ENCODE data around the gene TPRN.

TPRN gene

DNA sequence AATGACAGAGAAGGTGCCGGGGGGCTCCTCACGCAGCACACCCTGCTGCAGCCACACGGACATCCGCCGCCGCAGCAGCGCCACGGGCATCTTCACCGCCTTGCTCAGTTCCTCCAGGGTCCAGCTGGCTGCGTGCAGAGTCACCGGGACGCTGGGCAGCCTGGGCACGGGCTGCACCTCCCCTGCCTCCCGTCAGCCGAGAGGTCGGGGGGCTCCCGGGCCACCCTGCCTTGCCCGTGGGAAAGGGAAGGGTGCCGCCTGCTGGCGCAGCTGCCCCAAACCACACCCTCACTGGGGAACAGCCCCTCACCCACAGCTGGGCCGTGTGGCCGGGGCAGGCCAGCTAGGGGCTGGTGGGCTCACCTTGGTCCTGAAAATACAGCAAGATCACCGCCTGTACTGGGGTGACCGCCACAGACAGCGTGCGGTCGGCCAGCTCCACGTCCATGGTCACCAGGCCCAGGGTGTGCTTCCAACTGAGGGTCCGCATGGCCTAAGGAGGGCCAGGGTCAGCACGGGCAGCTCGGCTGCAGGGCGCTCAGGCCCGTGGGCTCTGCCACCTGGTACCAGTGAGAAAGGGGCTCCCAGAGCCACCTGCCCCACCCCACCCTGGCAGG is 25.1 kb downstream of the TPRN start:
- H3K9ac ChIP-seq (ENCODE audit: low read length), result no peak overlapping the region
- peaks cover 2% of the 10 kb centered on the region for H3K27me3 ChIP-seq (ENCODE audit: insufficient read depth, low read length, poor library complexity)
- H2BK15ac ChIP-seq (replicated peaks; ENCODE audit: low read depth), result no peak overlapping the region
- H3K27ac ChIP-seq (ENCODE audit: low read depth, low read length), result no peak overlapping the region
- no peaks in the 10 kb centered on the region for H3K4me1 ChIP-seq (ENCODE audit: control insufficient read depth, low read depth, low read length)
- no peak overlapping the region for H3K4me3 ChIP-seq (ENCODE audit: low read length)
- H2BK5ac ChIP-seq (ENCODE audit: low read length), result no peak overlapping the region
- H4K5ac ChIP-seq (ENCODE audit: low read length), result no peak overlapping the region
- H2BK120ac ChIP-seq (ENCODE audit: low read depth, low read length), result no peak overlapping the region
- no peaks in the 10 kb centered on the region for H3K36me3 ChIP-seq (ENCODE audit: control insufficient read depth, insufficient read depth, low read length)
- DNase-seq, result no peak
- no peak overlapping the region for H3K4ac ChIP-seq (ENCODE audit: low read depth, low read length)
- H3K23ac ChIP-seq (ENCODE audit: low read length), result no peak overlapping the region
- no peak overlapping the region for H4K8ac ChIP-seq (ENCODE audit: low read depth, low read length)
- H3K4me2 ChIP-seq (ENCODE audit: low read length), result no peak overlapping the region
- H3K56ac ChIP-seq (ENCODE audit: low read length), result no peak overlapping the region
- no peaks in the 10 kb centered on the region for H3K79me1 ChIP-seq (ENCODE audit: low read length)
- no peaks in the 10 kb centered on the region for H3K79me2 ChIP-seq (ENCODE audit: control insufficient read depth, insufficient read depth, low read length)
- WGBS (ENCODE audit: extremely low coverage, insufficient coverage, low lambda C conversion rate), result no CpG with 5 or more reads among the region's 33 CpGs
- no peak overlapping the region for H3K18ac ChIP-seq (ENCODE audit: low read length)
- H2AK5ac ChIP-seq (ENCODE audit: low read length), result no peak overlapping the region

DNA sequence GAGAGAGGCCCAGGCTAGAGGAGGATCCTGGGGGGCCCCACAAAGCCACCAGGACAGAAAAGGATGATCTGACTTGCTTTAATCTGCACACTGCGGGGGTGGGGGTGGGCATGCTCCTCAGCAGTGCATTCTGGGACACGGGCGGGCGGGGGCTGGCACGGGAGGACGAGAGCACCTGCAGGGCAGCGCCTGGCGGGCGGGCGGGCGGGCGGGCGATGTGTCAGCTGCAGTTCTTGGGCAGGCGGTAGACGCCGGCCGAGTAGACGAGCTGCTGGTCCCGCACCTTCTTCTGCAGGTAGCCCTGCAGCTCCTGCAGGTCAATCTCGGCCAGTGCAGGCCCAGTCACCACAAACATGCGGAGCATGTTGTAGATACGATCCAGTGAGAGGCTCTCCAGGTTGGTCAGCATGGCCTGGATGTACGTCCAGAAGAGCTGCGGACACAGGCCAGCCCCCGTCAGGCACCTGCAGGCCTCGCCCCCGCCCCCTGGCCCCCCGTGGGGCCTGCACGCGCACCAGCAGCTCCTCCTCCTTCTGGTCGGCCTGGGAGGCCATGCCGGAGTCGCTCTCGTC is 25.7 kb downstream of the TPRN start:
- no peak overlapping the region for H4K8ac ChIP-seq (ENCODE audit: low read depth, low read length)
- H3K79me1 ChIP-seq (ENCODE audit: low read length), result no peaks in the 10 kb centered on the region
- no peak overlapping the region for H3K23ac ChIP-seq (ENCODE audit: low read length)
- no peak overlapping the region for H3K4me2 ChIP-seq (ENCODE audit: low read length)
- no peak overlapping the region for H3K9ac ChIP-seq (ENCODE audit: low read length)
- DNase-seq, result peak; percentile 51
- WGBS (ENCODE audit: extremely low coverage, insufficient coverage, low lambda C conversion rate), result no CpG with 5 or more reads among the region's 34 CpGs
- no peak overlapping the region for H4K5ac ChIP-seq (ENCODE audit: low read length)
- no peak overlapping the region for H2BK5ac ChIP-seq (ENCODE audit: low read length)
- H3K4me1 ChIP-seq (ENCODE audit: control insufficient read depth, low read depth, low read length), result no peaks in the 10 kb centered on the region
- H3K4me3 ChIP-seq (ENCODE audit: low read length), result no peak overlapping the region
- H3K4ac ChIP-seq (ENCODE audit: low read depth, low read length), result no peak overlapping the region
- no peak overlapping the region for H3K27ac ChIP-seq (ENCODE audit: low read depth, low read length)
- H2AK5ac ChIP-seq (ENCODE audit: low read length), result no peak overlapping the region
- H3K79me2 ChIP-seq (ENCODE audit: control insufficient read depth, insufficient read depth, low read length), result no peaks in the 10 kb centered on the region
- H3K56ac ChIP-seq (ENCODE audit: low read length), result no peak overlapping the region
- H2BK120ac ChIP-seq (ENCODE audit: low read depth, low read length), result no peak overlapping the region
- H3K27me3 ChIP-seq (ENCODE audit: insufficient read depth, low read length, poor library complexity), result peaks cover 6% of the 10 kb centered on the region
- no peak overlapping the region for H2BK15ac ChIP-seq (replicated peaks; ENCODE audit: low read depth)
- H3K18ac ChIP-seq (ENCODE audit: low read length), result no peak overlapping the region
- H3K36me3 ChIP-seq (ENCODE audit: control insufficient read depth, insufficient read depth, low read length), result no peaks in the 10 kb centered on the region

DNA sequence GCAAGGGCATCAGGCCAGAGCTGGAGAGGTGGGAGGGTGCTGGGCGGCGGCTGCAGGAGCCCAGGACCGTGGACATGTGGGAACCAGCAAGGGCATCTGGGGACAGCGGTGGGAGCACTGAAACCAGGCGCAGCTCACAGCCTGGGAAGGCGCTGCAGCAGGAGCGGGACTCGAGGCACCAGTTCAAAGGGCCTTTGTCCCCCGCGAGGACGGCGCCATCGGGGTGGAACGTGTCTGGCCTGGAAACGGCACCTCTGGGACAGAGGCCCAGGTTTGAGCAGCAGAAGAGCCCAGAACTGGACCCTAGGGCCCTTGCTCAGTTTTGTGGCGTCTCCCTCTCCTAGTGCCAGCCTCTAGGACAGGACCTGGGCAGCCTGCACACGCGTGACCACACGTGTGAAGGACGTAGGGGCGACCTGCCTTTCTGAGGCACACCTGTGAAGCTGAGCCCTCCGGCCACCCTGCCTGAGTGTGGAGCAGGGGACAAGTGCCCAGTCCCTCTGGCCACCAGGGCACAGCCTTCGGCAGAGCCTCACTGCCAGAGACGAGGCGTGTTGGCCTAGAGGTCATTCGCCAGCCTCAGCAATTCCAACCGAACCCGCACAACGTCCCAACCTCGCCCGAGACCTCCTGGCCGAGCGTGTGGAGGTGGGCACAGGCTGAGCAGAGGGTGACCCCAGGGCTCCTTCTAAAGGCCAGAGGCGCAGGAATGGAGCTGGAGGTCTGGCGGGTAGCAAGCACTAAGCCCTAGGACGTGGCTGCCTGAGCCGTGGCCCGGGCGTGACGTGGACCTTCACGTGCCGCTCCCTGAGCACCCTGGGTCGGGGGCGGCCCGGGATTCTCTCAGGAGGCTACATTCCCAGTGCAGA is 26.5 kb downstream of the TPRN start:
- WGBS (ENCODE audit: extremely low coverage, insufficient coverage, low lambda C conversion rate), result no CpG with 5 or more reads among the region's 45 CpGs
- Histone ChIP-seq H3K27ac (ENCODE audit: low read depth, low read length) (no peak overlapping the region), H3K4ac (ENCODE audit: low read depth, low read length) (no peak overlapping the region), H3K9ac (ENCODE audit: low read length) (no peak overlapping the region), H2BK5ac (ENCODE audit: low read length) (no peak overlapping the region), H3K4me1 (ENCODE audit: control insufficient read depth, low read depth, low read length) (no peaks in the 10 kb centered on the region), H3K56ac (ENCODE audit: low read length) (no peak overlapping the region), H3K79me2 (ENCODE audit: control insufficient read depth, insufficient read depth, low read length) (no peaks in the 10 kb centered on the region), H2AK5ac (ENCODE audit: low read length) (no peak overlapping the region), H2BK15ac (replicated peaks; ENCODE audit: low read depth) (no peak overlapping the region), H3K18ac (ENCODE audit: low read length) (no peak overlapping the region), H4K8ac (ENCODE audit: low read depth, low read length) (no peak overlapping the region), H3K36me3 (ENCODE audit: control insufficient read depth, insufficient read depth, low read length) (no peaks in the 10 kb centered on the region), H3K23ac (ENCODE audit: low read length) (no peak overlapping the region), H3K27me3 (ENCODE audit: insufficient read depth, low read length, poor library complexity) (peaks cover 11% of the 10 kb centered on the region), H4K5ac (ENCODE audit: low read length) (no peak overlapping the region), H3K79me1 (ENCODE audit: low read length) (no peaks in the 10 kb centered on the region), H3K4me3 (ENCODE audit: low read length) (no peak overlapping the region), H2BK120ac (ENCODE audit: low read depth, low read length) (no peak overlapping the region), H3K4me2 (ENCODE audit: low read length) (no peak overlapping the region)
- no peak for DNase-seq

DNA sequence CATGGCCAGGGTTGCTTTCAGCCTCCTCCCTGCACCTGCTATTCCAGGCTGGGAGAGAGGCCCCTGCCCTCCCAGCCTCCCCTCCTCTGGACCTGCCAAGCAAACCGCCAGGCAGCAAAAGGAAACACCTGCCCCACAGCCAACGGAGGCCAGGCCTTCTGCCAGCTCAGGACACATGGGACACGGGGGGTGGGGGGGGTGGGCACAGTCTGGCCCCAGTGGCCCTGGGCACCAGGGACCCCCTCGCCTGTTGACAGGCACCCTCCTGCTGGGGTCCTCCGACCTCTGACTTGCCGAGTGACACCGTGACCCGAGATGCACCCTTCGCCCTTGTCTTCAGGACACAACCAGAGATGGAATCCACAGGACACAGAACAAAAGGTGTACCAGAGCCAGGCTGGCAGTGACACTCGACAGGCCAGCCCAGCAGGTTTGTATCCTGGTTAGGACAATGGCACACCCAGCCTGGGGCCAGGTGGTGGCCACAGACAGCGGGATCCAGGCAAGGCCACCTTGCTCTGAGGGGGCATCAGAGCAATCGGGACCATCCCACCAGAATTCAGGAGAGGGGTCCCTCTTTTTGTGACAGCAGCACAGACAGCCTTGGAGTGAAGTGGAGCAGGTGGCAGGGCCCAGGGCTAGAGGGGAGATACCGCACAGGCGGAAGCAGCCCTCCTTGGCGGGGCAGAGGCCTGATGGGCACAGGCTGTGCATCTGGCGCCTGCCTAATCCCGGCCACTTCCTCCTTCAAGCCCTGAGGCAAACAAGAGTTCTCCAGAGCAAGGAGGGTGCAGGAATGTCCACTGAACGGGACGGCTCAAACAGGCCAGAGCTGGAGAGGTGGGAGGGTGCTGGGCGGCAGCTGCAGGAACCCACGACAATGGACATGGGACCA is 27.4 kb downstream of the TPRN start:
- Histone ChIP-seq H3K27ac (ENCODE audit: low read depth, low read length) (no peak overlapping the region), H3K79me1 (ENCODE audit: low read length) (no peaks in the 10 kb centered on the region), H2BK5ac (ENCODE audit: low read length) (no peak overlapping the region), H2BK120ac (ENCODE audit: low read depth, low read length) (no peak overlapping the region), H3K18ac (ENCODE audit: low read length) (no peak overlapping the region), H4K8ac (ENCODE audit: low read depth, low read length) (no peak overlapping the region), H3K4ac (ENCODE audit: low read depth, low read length) (no peak overlapping the region), H3K27me3 (ENCODE audit: insufficient read depth, low read length, poor library complexity) (peaks cover 16% of the 10 kb centered on the region), H3K79me2 (ENCODE audit: control insufficient read depth, insufficient read depth, low read length) (no peaks in the 10 kb centered on the region), H3K56ac (ENCODE audit: low read length) (no peak overlapping the region), H2AK5ac (ENCODE audit: low read length) (no peak overlapping the region), H3K9ac (ENCODE audit: low read length) (no peak overlapping the region), H2BK15ac (replicated peaks; ENCODE audit: low read depth) (no peak overlapping the region), H3K4me1 (ENCODE audit: control insufficient read depth, low read depth, low read length) (no peaks in the 10 kb centered on the region), H4K5ac (ENCODE audit: low read length) (no peak overlapping the region), H3K4me2 (ENCODE audit: low read length) (no peak overlapping the region), H3K36me3 (ENCODE audit: control insufficient read depth, insufficient read depth, low read length) (no peaks in the 10 kb centered on the region), H3K23ac (ENCODE audit: low read length) (no peak overlapping the region), H3K4me3 (ENCODE audit: low read length) (no peak overlapping the region)
- DNase-seq, result no peak
- WGBS (ENCODE audit: extremely low coverage, insufficient coverage, low lambda C conversion rate), result no CpG with 5 or more reads among the region's 21 CpGs

DNA sequence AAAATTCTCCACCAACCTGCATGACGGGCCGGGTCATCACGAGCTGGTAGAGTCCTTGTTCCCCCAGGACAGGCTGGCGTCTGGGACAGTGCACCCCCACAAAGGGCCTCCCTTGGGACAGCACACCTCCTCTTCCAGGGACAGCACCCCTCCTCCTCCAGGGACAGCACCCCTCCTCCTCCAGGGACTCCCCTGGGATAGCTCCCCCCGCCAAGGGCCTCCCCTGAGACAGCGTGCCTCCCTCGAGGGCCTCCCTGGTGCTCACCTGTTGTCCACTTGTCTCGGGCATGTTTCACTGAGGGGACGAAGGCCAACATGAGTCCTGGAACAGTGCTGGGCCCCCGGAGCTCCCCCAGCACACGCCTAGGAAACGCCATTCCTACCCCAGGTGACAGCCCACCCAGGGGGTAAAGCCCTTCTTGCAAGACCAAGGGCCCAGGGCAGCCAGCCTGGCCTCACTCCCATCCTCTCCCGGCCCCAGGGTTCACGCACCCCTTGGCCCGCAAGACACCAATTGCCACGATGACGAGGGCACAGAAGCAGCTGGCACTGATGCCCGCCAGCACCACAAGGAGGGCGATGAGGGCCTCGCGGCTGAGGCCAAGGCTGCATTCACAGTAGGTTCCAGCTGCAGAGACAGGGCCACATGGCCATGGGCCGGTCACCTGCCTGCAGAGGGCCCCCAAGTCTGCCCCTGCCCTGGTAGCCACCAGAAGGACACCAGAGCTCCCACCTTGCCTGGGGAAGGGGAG is 29.2 kb downstream of the TPRN start:
- Histone ChIP-seq H3K36me3 (ENCODE audit: control insufficient read depth, insufficient read depth, low read length) (no peaks in the 10 kb centered on the region), H4K5ac (ENCODE audit: low read length) (no peak overlapping the region), H3K18ac (ENCODE audit: low read length) (no peak overlapping the region), H4K8ac (ENCODE audit: low read depth, low read length) (no peak overlapping the region), H3K79me2 (ENCODE audit: control insufficient read depth, insufficient read depth, low read length) (no peaks in the 10 kb centered on the region), H3K4me1 (ENCODE audit: control insufficient read depth, low read depth, low read length) (no peaks in the 10 kb centered on the region), H2BK120ac (ENCODE audit: low read depth, low read length) (no peak overlapping the region), H3K4me2 (ENCODE audit: low read length) (no peak overlapping the region), H3K27ac (ENCODE audit: low read depth, low read length) (no peak overlapping the region), H2BK15ac (replicated peaks; ENCODE audit: low read depth) (no peak overlapping the region), H2AK5ac (ENCODE audit: low read length) (no peak overlapping the region), H3K27me3 (ENCODE audit: insufficient read depth, low read length, poor library complexity) (peaks cover 31% of the 10 kb centered on the region), H3K56ac (ENCODE audit: low read length) (no peak overlapping the region), H3K23ac (ENCODE audit: low read length) (no peak overlapping the region), H3K9ac (ENCODE audit: low read length) (no peak overlapping the region), H2BK5ac (ENCODE audit: low read length) (no peak overlapping the region), H3K4me3 (ENCODE audit: low read length) (no peak overlapping the region), H3K4ac (ENCODE audit: low read depth, low read length) (no peak overlapping the region), H3K79me1 (ENCODE audit: low read length) (no peaks in the 10 kb centered on the region)
- no peak for DNase-seq
- no CpG with 5 or more reads among the region's 22 CpGs for WGBS (ENCODE audit: extremely low coverage, insufficient coverage, low lambda C conversion rate)

Measured in mesendoderm (in vitro differentiated cells).